HepG2 (cell line): Measurements from ENCODE around the gene SCT. TPM values are rescaled to one million over a fixed set of nuclear protein-coding genes. Genes with fewer than 3 reads are reported as not detected.

ENCODE experiments used
- ATAC-seq: fragments of 200-7000 bp; cut with Tn5 transposase; 3 replicates; pipeline ENCODE4 v1.9.1; 2020; ENCODE audit warnings: mild to moderate bottlenecking, moderate library complexity
- BruUV-seq: library from RNA; stranded (reverse); fragments of 400-500 nt; replicated peaks from 2 replicates; lab custom pipeline; 2021; lab: Mats Ljungman, UMichigan
- CTCF ChIA-PET: fragments of 300-600 bp; formaldehyde crosslinking; extraction: SDS; loops from one replicate; lab custom pipeline; 2021; ENCODE audit warnings: low total read pairs, inconsistent platforms, low intra/inter-chr PET ratio; lab: Yijun Ruan, JAX
- POLR2A ChIA-PET: fragments of 350-600 bp; sonication (Branson Sonifier 250); formaldehyde crosslinking; loops from one replicate; lab custom pipeline; 2020; ENCODE audit warnings: antibody characterized with exemption, inconsistent platforms; lab: Yijun Ruan, JAX
- DNase-seq: peaks from one replicate; pipeline ENCODE4 v3.0.0-alpha.2; 2015; ENCODE audit warnings: low spot score
- FAIRE-seq: peaks from 3 replicates; lab custom pipeline; 2011; peaks lifted over from hg19 to GRCh38; lab: Jason Lieb, UNC
- H2AFZ ChIP-seq: one replicate; pipeline ENCODE4 v1.6.1; 2011; ENCODE audit warnings: low read length, inconsistent platforms
- H3K27ac ChIP-seq: fragments of 300-600 bp; 3 replicates; pipeline ENCODE4 v1.8.0; 2011; ENCODE audit warnings: mixed run types, mild to moderate bottlenecking, mixed read lengths, low read length, inconsistent platforms; ENCODE audit not compliant: insufficient read depth; ENCODE audit errors: extremely low read length
- H3K27me3 ChIP-seq, 2 experiments: fragments of 200-600 bp in 1 of 2; 2 replicates in 1 of 2; 3 replicates in 1 of 2; pipeline versions ENCODE4 v1.6.0 to v1.8.0; 2011; ENCODE audit warnings: low read length in 2 of 2, mild to moderate bottlenecking in 2 of 2, moderate library complexity in 2 of 2, inconsistent platforms in 1 of 2; ENCODE audit not compliant: insufficient read depth in 2 of 2, control insufficient read depth in 1 of 2
- H3K36me3 ChIP-seq, 2 experiments: fragments of 200-600 bp in 1 of 2; replicated peaks in 1 of 2; 2 replicates in 1 of 2; 3 replicates in 1 of 2; pipeline versions ENCODE4 v1.5.1 to v1.8.0; 2011; ENCODE audit warnings: low read length in 2 of 2, inconsistent platforms in 1 of 2; ENCODE audit not compliant: insufficient read depth in 2 of 2, control insufficient read depth in 1 of 2
- H3K4me1 ChIP-seq: 2 replicates; pipeline ENCODE4 v1.5.1; 2012; ENCODE audit warnings: low read length, inconsistent platforms; ENCODE audit not compliant: insufficient read depth
- H3K4me2 ChIP-seq: 2 replicates; pipeline ENCODE4 v1.6.0; 2011; ENCODE audit warnings: low read depth, low read length, inconsistent platforms
- H3K4me3 ChIP-seq, 3 experiments: fragments of 200-600 bp in 1 of 3; sonication (generic), shearing (Covaris generic) in 1 of 3; replicated peaks in 1 of 3; 2 replicates each; pipeline ENCODE4 v1.5.1; 2011 to 2016; ENCODE audit warnings: low read length in 3 of 3, inconsistent platforms in 2 of 3, low read depth in 2 of 3, mild to moderate bottlenecking in 2 of 3, control low read depth in 1 of 3, mixed read lengths in 1 of 3; ENCODE audit not compliant: insufficient read depth in 1 of 3
- H3K79me2 ChIP-seq: one replicate; pipeline ENCODE4 v1.6.1; 2011; ENCODE audit warnings: low read length, inconsistent platforms; ENCODE audit not compliant: insufficient read depth
- H3K9ac ChIP-seq: 2 replicates; pipeline ENCODE4 v1.6.0; 2011; ENCODE audit warnings: mild to moderate bottlenecking, low read depth, low read length, inconsistent platforms; ENCODE audit not compliant: insufficient read depth
- H3K9me3 ChIP-seq: 2 replicates; pipeline ENCODE4 v1.5.1; 2012; ENCODE audit warnings: mild to moderate bottlenecking, low read length
- H4K20me1 ChIP-seq: 2 replicates; pipeline ENCODE4 v1.6.0; 2011; ENCODE audit warnings: inconsistent platforms, mild to moderate bottlenecking, low read length, moderate library complexity; ENCODE audit not compliant: insufficient read depth
- ASH2L ChIP-seq: fragments of 300-600, 200-600 bp; sonication (generic); IDR thresholded peaks from 2 replicates; pipeline ENCODE4 v1.7.0; 2017; ENCODE audit warnings: low read depth, mild to moderate bottlenecking, moderate library complexity, mixed read lengths, low read length; ENCODE audit not compliant: insufficient read length
- ETV5 ChIP-seq: IDR thresholded peaks from 2 replicates; pipeline ENCODE4 v1.6.1; 2018; ENCODE audit warnings: missing biosample characterization, missing genetic modification reagents, inconsistent platforms, borderline replicate concordance
- MAFG ChIP-seq: sonication (generic); formaldehyde crosslinking; IDR thresholded peaks from 2 replicates; pipeline ENCODE4 v1.5.1; 2020; ENCODE audit warnings: mild to moderate bottlenecking, missing genetic modification reagents
- MIER2 ChIP-seq: IDR thresholded peaks from 2 replicates; pipeline ENCODE4 v1.6.1; 2016; ENCODE audit warnings: missing biosample characterization, missing genetic modification reagents
- MTA3 ChIP-seq: sonication (generic); formaldehyde crosslinking; IDR thresholded peaks from 2 replicates; pipeline ENCODE4 v1.4.0; 2020; ENCODE audit warnings: missing genetic modification reagents
- MXI1 ChIP-seq: IDR thresholded peaks from 3 replicates; pipeline ENCODE4 v1.6.1; 2012; ENCODE audit warnings: low read depth, low read length, inconsistent platforms, borderline replicate concordance
- NFATC3 ChIP-seq: sonication (generic); formaldehyde crosslinking; IDR thresholded peaks from 2 replicates; pipeline ENCODE4 v1.5.1; 2020; ENCODE audit warnings: mild to moderate bottlenecking, missing genetic modification reagents
- PHF20 ChIP-seq: sonication (generic); formaldehyde crosslinking; IDR thresholded peaks from 2 replicates; pipeline ENCODE4 v1.5.0; 2020; ENCODE audit warnings: mild to moderate bottlenecking, missing genetic modification reagents
- POLR2AphosphoS5 ChIP-seq: IDR thresholded peaks from 2 replicates; pipeline ENCODE4 v1.6.1; 2012; ENCODE audit warnings: low read depth, low read length
- SNAPC2 ChIP-seq: sonication (generic); formaldehyde crosslinking; IDR thresholded peaks from 2 replicates; pipeline ENCODE4 v1.8.1; 2022; ENCODE audit warnings: mild to moderate bottlenecking, missing genetic modification reagents
- TARDBP ChIP-seq: sonication (generic); formaldehyde crosslinking; IDR thresholded peaks from 2 replicates; pipeline ENCODE4 v1.8.0; 2022; ENCODE audit warnings: mild to moderate bottlenecking, missing genetic modification reagents
- XRCC5 ChIP-seq: fragments of 200-400 bp; formaldehyde crosslinking; optimal IDR thresholded peaks from 2 replicates; pipeline ENCODE3; 2017; ENCODE audit warnings: mild to moderate bottlenecking, low read length
- ZKSCAN8 ChIP-seq: IDR thresholded peaks from 2 replicates; pipeline ENCODE4 v1.6.1; 2016; ENCODE audit warnings: borderline replicate concordance, missing genetic modification reagents, missing compliant biosample characterization
- ZNF383 ChIP-seq: sonication (generic); formaldehyde crosslinking; IDR thresholded peaks from 2 replicates; pipeline ENCODE4 v1.4.0; 2020; ENCODE audit warnings: missing genetic modification reagents, mild to moderate bottlenecking, borderline replicate concordance
- ZNF7 ChIP-seq: IDR thresholded peaks from 2 replicates; pipeline ENCODE4 v1.6.1; 2016; ENCODE audit warnings: missing biosample characterization, missing genetic modification reagents
- WGBS: methylation state at CpG from one replicate; pipeline ENCODE4 v1.1.6; 2017; ENCODE audit warnings: low lambda C conversion rate; 5-methylcytosine and 5-hydroxymethylcytosine counted together
- in situ Hi-C: cut with HindIII; loops from 2 replicates; pipeline ENCODE4 v1.10.0; 2017; ENCODE audit warnings: low pct_unique_long_range_greater_than_20kb; ENCODE audit not compliant: extremely low pct_ligation_motif_present
- intact Hi-C: fragments of 100-400 bp; cut with micrococcal nuclease; formaldehyde crosslinking; loops from one replicate; pipeline ENCODE4 v1.10.0; 2022; ENCODE audit not compliant: unreplicated experiment
- polyA plus RNA-seq, 8 experiments: library from polyadenylated mRNA; depleted of rRNA in 3 of 8; stranded (reverse) in 7 of 8; unstranded in 1 of 8; fragments of >200 nt; fragmentation: Illumina TruSeq in 4 of 8; extraction: Trizol in 4 of 8; gene quantifications; 2 replicates each; pipeline versions ENCODE4 v1.2.1 to v1.2.3, GENCODE V29; 2011 to 2016; ENCODE audit warnings: low read depth in 4 of 8, missing spikeins in 1 of 8, mixed read lengths in 1 of 8; ENCODE audit not compliant: insufficient read depth in 1 of 8
- total RNA-seq, 5 experiments: library from RNA; depleted of rRNA; stranded (reverse); fragments of >200 nt; fragmentation: Illumina TruSeq; extraction: Trizol; gene quantifications; 2 replicates each; pipeline ENCODE4 v1.2.3, GENCODE V29; 2016; ENCODE audit warnings: low read depth in 1 of 5
- TF ChIP-seq, protein P1 (sequence below): sonication (generic); formaldehyde crosslinking; IDR thresholded peaks from 2 replicates; pipeline ENCODE4 v1.5.1; 2020; ENCODE audit warnings: missing genetic modification reagents, mild to moderate bottlenecking, borderline replicate concordance
- TF ChIP-seq, protein P2 (sequence below): IDR thresholded peaks from 2 replicates; pipeline ENCODE4 v1.6.1; 2016; ENCODE audit warnings: mild to moderate bottlenecking, missing biosample characterization, missing genetic modification reagents
- TF ChIP-seq, protein P3 (sequence below): sonication (generic); formaldehyde crosslinking; IDR thresholded peaks from 2 replicates; pipeline ENCODE4 v1.8.0; 2023; ENCODE audit warnings: mild to moderate bottlenecking, missing genetic modification reagents

The SCT gene
- total and polyA plus RNA-seq, 2 of the 13 experiments (the other 11 are each of a cell fraction or from before 2014, with no cell fraction given) = not detected

DNA sequence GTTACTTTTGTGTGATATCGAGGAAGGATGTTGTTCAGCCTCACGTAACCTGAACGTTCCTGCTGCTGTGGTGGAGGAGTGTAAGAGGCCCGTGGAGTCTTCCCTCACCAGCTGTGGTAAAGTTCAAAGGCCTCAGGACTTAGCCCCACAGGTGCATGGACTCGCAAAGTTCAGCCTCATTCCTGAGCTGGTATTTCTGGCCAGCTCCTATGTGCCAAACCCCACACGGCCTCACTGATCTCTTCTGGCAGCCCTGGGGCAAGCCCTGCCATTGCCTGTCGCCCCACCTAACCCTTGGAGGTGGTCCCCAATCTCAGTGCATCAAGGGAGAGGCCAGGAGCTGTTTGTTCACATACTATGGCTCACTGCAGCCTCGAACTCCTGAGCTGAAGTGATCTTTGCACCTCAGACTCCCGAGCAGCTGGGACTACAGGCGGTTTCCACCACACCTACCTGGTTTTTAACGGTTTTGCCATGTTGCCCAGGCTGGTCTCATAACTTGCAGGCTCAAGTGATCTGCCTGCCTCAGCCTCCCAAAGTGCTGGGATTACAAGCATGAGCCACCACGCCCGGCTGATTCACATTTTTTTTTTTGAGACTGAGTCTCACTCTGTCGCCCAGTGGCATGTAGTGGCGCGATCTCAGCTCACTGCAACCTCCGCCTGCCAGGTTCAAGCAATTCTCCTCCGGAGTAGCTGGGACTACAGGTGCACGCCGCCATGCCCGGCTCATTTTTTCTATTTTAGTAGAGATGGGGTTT lies 48.5 kb downstream of the SCT start (continued):
- no peak for TF ChIP-seq ETV5 (CRISPR knock-in tag)
- TF ChIP-seq XRCC5 = no peak
- TF ChIP-seq MXI1 = no peak
- TF ChIP-seq ZNF383 (CRISPR knock-in tag) = no peak
- no peak for TF ChIP-seq POLR2AphosphoS5

DNA sequence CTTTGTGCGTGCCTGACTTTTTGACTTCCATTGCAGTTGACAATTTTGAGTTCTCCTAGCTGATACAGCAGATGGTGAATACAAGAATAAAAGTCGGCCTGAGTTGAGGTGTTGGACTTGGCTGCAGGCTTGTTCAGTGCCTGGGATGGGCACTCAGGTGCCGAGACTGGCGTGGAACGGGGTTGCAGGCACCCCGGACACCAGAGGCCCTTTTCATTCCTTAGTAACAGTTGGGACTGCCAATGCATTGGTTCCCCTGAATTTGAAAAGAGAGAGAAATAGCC lies 49.4 kb downstream of the SCT start:
- peaks cover 8 to 14% of the 10 kb centered on the region in 2 experiments; a peak in 4 of 5 replicates for H3K36me3 ChIP-seq
- CTCF ChIA-PET = no interaction called here
- no peak overlapping the region for H2AFZ ChIP-seq
- peak overlapping the region; percentile 100 for H3K9ac ChIP-seq
- H3K27me3 ChIP-seq = no peaks in the 10 kb centered on the region; a peak in 1 of 5 replicates
- no peak for DNase-seq
- TSS peak; percentile 60 for BruUV-seq
- peak overlapping the region; percentile 80 for H3K27ac ChIP-seq
- H4K20me1 ChIP-seq = peaks cover 43% of the 10 kb centered on the region
- H3K4me2 ChIP-seq = peak overlapping the region; percentile 94
- no peak for TF ChIP-seq TARDBP (CRISPR knock-in tag)
- TF ChIP-seq ASH2L = peak; percentile 33
- no peak for TF ChIP-seq NFATC3 (CRISPR knock-in tag)
- TF ChIP-seq, protein P1, sequence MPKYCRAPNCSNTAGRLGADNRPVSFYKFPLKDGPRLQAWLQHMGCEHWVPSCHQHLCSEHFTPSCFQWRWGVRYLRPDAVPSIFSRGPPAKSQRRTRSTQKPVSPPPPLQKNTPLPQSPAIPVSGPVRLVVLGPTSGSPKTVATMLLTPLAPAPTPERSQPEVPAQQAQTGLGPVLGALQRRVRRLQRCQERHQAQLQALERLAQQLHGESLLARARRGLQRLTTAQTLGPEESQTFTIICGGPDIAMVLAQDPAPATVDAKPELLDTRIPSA (CRISPR knock-in tag) = no peak
- TF ChIP-seq ZKSCAN8 = no peak
- TF ChIP-seq, protein P2, sequence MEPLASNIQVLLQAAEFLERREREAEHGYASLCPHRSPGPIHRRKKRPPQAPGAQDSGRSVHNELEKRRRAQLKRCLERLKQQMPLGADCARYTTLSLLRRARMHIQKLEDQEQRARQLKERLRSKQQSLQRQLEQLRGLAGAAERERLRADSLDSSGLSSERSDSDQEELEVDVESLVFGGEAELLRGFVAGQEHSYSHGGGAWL (CRISPR knock-in tag) = 0 out of 2 replicates have a peak, but pooled peaks have one; percentile 25
- TF ChIP-seq MAFG (CRISPR knock-in tag) = no peak
- TF ChIP-seq MTA3 (CRISPR knock-in tag) = no peak
- TF ChIP-seq, protein P3, sequence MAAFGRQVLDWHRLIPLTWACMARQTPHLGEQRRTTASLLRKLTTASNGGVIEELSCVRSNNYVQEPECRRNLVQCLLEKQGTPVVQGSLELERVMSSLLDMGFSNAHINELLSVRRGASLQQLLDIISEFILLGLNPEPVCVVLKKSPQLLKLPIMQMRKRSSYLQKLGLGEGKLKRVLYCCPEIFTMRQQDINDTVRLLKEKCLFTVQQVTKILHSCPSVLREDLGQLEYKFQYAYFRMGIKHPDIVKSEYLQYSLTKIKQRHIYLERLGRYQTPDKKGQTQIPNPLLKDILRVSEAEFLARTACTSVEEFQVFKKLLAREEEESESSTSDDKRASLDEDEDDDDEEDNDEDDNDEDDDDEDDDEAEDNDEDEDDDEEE (CRISPR knock-in tag) = no peak
- TF ChIP-seq PHF20 (CRISPR knock-in tag) = 0 out of 2 replicates have a peak, but pooled peaks have one; percentile 18
- no peak for TF ChIP-seq MIER2 (CRISPR knock-in tag)
- no peak for TF ChIP-seq SNAPC2 (CRISPR knock-in tag)
- TF ChIP-seq ZNF7 (CRISPR knock-in tag) = no peak
- TF ChIP-seq, all 625 proteins: peak for 3
- peak overlapping the region; percentile 78 to 100 (median 92) for H3K4me3 ChIP-seq
- H3K79me2 ChIP-seq = peaks cover 56% of the 10 kb centered on the region
- FAIRE-seq = no peak
- WGBS = 5% methylated on average over 6 of the region's 6 CpGs
- H3K4me1 ChIP-seq = peaks cover 54% of the 10 kb centered on the region
- in situ Hi-C loops = no loop called here
- intact Hi-C loops = no loop called here
- no peaks in the 10 kb centered on the region for H3K9me3 ChIP-seq
- POLR2A ChIA-PET = interaction anchor here (0.7 to 1.3 kb wide), 2 partner anchors 8 to 23 kb away, joined by 3 read pairs; no protein-coding TSS in a partner anchor
- ATAC-seq = no peak
